ENCODE measurements around the gene ATP5MC3.

Gene ATP5MC3

DNA sequence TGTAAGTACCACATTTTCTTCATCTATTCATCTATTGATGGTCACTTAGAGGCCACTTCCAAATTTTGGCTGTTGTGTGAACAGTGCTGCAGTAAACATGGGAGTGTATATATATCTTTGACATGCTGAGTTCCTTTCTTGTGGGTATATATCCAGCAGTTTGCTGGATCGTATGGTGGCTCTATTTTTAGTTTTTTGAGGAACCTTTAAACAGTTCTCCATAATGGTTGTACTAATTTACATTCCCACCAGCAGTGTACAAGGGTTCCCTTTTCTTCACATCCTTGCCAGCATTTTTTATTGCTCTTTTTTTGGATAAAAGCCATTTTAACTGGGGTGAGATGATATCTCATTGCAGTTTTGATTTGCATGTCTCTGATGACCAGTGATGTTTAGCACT, 7.3 kb upstream of the ATP5MC3 start:
- Histone ChIP-seq H3K4me2 (ENCODE audit: low read length) (no peak overlapping the region), H3K27me3 (ENCODE audit: control insufficient read depth, insufficient read depth, low read length) (no peaks in the 10 kb centered on the region), H3K4me3 (ENCODE audit: low read length) (no peak overlapping the region), H3K36me3 (ENCODE audit: insufficient read depth, low read length) (no peaks in the 10 kb centered on the region), H3K9ac (ENCODE audit: low read depth, low read length) (no peak overlapping the region), H3K9me3 (replicated peaks; ENCODE audit: low read length) (no peaks in the 10 kb centered on the region), H3K4me1 (ENCODE audit: control insufficient read depth, insufficient read depth, low read length) (no peaks in the 10 kb centered on the region)

DNA sequence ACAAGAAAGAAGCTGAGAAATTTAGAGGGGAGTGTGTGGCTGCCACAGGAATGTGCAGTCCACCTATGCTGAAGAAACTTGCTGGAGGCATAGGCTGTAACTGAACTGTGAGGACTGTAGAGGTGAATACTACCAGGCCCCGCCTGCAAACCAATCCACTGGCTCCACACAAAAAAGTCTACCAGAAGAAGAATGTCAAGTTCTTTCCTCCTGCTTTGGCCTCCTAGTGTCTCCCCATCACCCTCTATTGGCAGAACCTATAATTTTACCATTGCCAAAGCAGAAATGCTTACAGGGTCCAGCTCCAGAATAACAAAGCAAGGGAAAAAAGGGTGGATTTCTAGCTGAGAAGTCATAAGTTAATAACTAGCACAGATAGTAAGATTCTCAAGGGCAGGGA, 5.9 kb upstream of the ATP5MC3 start:
- Histone ChIP-seq H3K9me3 (replicated peaks; ENCODE audit: low read length) (no peaks in the 10 kb centered on the region), H3K4me1 (ENCODE audit: control insufficient read depth, insufficient read depth, low read length) (no peaks in the 10 kb centered on the region), H3K36me3 (ENCODE audit: insufficient read depth, low read length) (no peaks in the 10 kb centered on the region), H3K9ac (ENCODE audit: low read depth, low read length) (no peak overlapping the region), H3K4me2 (ENCODE audit: low read length) (no peak overlapping the region), H3K4me3 (ENCODE audit: low read length) (no peak overlapping the region), H3K27me3 (ENCODE audit: control insufficient read depth, insufficient read depth, low read length) (no peaks in the 10 kb centered on the region)

DNA sequence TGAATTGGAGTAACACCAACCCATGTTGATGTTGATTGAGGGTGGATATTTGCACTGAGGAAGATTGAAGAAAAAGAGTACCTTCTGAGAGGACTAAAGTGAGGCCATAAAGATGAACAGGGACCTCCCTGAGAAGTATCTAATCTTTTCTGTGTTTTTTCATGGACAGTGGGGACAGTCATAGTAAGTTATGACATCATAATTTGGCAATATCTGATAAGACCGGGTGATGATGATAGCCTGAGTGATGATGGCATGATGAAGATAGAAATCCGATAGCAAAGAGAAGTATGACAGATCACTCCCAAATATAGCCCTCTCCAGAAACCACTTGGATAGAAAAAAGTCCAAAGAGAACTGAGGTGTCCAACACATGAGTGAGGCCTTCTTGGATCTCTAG, 2.2 kb upstream of the ATP5MC3 start:
- Histone ChIP-seq H3K4me2 (ENCODE audit: low read length) (no peak overlapping the region), H3K36me3 (ENCODE audit: insufficient read depth, low read length) (peaks cover 13% of the 10 kb centered on the region), H3K4me3 (ENCODE audit: low read length) (no peak overlapping the region), H3K9ac (ENCODE audit: low read depth, low read length) (no peak overlapping the region), H3K27me3 (ENCODE audit: control insufficient read depth, insufficient read depth, low read length) (no peaks in the 10 kb centered on the region), H3K9me3 (replicated peaks; ENCODE audit: low read length) (no peaks in the 10 kb centered on the region), H3K4me1 (ENCODE audit: control insufficient read depth, insufficient read depth, low read length) (peaks cover 5% of the 10 kb centered on the region)

DNA sequence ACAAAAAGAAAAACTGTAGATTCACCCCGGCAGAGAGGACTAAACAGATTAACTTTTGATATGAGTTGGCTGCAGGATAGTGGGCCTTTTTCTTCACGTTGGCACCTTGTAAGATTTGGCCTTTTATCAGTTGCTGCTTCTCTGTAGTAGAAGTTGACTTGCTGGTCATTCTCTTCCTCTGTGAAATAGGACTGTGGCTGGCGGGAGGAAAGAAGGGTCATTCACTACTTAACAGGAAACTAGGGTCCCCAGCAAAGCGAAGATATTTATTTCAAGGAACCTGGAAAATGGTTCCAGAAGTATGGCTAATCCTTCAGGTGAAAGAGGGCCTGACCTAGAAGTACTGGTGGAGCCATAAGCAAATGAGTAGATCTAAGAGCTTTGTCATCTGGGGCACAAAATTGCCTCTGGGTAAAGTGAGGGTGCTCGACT, 383 bp upstream of the ATP5MC3 start:
- Histone ChIP-seq H3K27me3 (ENCODE audit: control insufficient read depth, insufficient read depth, low read length) (no peaks in the 10 kb centered on the region), H3K4me3 (ENCODE audit: low read length) (peak overlapping the region; percentile 77), H3K4me2 (ENCODE audit: low read length) (peak overlapping the region; percentile 81), H3K4me1 (ENCODE audit: control insufficient read depth, insufficient read depth, low read length) (peaks cover 5% of the 10 kb centered on the region), H3K9ac (ENCODE audit: low read depth, low read length) (peak overlapping the region; percentile 90), H3K36me3 (ENCODE audit: insufficient read depth, low read length) (peaks cover 31% of the 10 kb centered on the region), H3K9me3 (replicated peaks; ENCODE audit: low read length) (no peaks in the 10 kb centered on the region)

DNA sequence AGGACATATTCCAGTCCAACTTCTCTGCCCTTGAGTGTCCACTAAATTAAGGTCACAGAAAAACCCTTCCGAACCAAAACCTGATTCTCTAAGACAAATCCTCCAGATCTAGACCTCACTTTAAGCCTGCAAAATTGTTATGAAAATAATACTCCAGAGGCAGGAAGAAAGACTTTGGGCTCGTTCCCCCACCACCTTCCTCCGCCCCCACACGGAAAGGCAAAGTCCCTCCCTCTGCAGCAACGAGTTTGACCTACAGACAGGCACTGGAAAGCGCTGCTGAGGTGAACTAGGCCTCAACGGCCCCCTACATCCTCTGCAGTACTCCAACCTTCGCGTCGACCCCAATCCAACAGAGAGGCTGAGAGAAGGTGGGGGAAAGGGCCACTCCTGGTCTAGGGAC, 808 bp downstream of the ATP5MC3 start:
- peaks cover 15% of the 10 kb centered on the region for H3K4me1 ChIP-seq (ENCODE audit: control insufficient read depth, insufficient read depth, low read length)
- H3K4me3 ChIP-seq (ENCODE audit: low read length) = peak overlapping the region; percentile 77
- peak overlapping the region; percentile 81 for H3K4me2 ChIP-seq (ENCODE audit: low read length)
- H3K9ac ChIP-seq (ENCODE audit: low read depth, low read length) = peak overlapping the region; percentile 90
- H3K9me3 ChIP-seq (replicated peaks; ENCODE audit: low read length) = no peaks in the 10 kb centered on the region
- H3K36me3 ChIP-seq (ENCODE audit: insufficient read depth, low read length) = peaks cover 36% of the 10 kb centered on the region
- no peaks in the 10 kb centered on the region for H3K27me3 ChIP-seq (ENCODE audit: control insufficient read depth, insufficient read depth, low read length)

DNA sequence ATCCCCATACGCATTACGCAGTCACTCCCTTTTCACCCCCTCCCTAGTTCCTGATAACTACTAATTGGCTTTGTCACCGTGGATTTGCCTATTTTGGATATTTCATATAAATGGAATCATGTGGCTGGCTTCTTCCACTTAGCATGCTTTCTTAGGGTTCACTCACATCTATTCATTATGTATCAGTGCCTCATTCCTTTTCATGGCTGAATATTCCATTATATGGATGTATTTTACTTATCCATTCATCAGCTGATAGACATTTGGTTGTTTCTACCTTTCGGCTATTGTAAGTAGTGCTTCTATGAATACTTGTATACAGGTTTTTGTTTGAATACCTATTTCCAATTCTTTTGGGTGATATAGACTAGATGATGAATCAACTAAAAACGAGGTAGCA, 4.9 kb downstream of the ATP5MC3 start:
- H3K9me3 ChIP-seq (replicated peaks; ENCODE audit: low read length) = no peaks in the 10 kb centered on the region
- peaks cover 42% of the 10 kb centered on the region for H3K36me3 ChIP-seq (ENCODE audit: insufficient read depth, low read length)
- H3K4me2 ChIP-seq (ENCODE audit: low read length) = no peak overlapping the region
- peaks cover 14% of the 10 kb centered on the region for H3K4me1 ChIP-seq (ENCODE audit: control insufficient read depth, insufficient read depth, low read length)
- H3K9ac ChIP-seq (ENCODE audit: low read depth, low read length) = no peak overlapping the region
- no peak overlapping the region for H3K4me3 ChIP-seq (ENCODE audit: low read length)
- no peaks in the 10 kb centered on the region for H3K27me3 ChIP-seq (ENCODE audit: control insufficient read depth, insufficient read depth, low read length)

DNA sequence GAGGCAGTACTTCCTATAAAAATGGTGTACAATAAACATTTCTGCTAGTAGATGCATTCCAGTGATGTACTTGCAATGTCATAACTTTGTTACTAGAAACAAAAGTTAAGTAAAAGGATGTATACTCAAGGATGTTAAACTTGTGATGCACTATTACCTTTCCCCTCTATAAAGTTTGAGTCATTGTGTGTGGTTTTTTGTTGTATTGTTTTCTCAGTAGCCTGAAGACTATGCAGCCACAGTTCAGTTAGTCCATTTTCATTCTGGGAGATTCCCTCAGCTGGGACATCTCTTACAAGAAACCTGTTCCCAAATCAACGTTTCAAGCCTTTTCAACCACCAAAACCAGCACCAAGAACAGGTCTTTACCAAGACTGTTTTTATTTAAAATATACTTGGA, 5.6 kb downstream of the ATP5MC3 start:
- H3K36me3 ChIP-seq (ENCODE audit: insufficient read depth, low read length) = peaks cover 42% of the 10 kb centered on the region
- H3K4me2 ChIP-seq (ENCODE audit: low read length) = no peak overlapping the region
- no peak overlapping the region for H3K4me3 ChIP-seq (ENCODE audit: low read length)
- no peak overlapping the region for H3K9ac ChIP-seq (ENCODE audit: low read depth, low read length)
- no peaks in the 10 kb centered on the region for H3K9me3 ChIP-seq (replicated peaks; ENCODE audit: low read length)
- H3K4me1 ChIP-seq (ENCODE audit: control insufficient read depth, insufficient read depth, low read length) = peaks cover 14% of the 10 kb centered on the region
- no peaks in the 10 kb centered on the region for H3K27me3 ChIP-seq (ENCODE audit: control insufficient read depth, insufficient read depth, low read length)

DNA sequence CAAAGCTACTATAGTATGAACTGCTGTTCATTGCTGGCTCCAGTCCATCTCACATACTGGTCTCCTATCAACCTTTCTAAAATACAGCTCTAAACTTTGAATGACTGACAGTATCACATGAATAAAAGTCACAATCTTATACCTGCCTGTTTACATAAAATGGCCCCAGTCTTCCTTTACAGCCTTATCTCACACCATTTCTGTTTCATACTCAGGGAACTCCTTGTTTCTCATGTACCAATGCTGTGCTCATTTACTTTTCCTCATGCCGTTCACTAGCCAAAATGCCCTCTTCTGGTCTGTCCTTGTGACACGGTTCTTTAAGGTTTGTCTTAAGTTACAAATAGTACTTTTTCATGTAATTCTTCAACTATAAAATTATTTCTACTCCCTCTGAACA, 6.2 kb downstream of the ATP5MC3 start:
- no peak overlapping the region for H3K9ac ChIP-seq (ENCODE audit: low read depth, low read length)
- H3K4me2 ChIP-seq (ENCODE audit: low read length) = no peak overlapping the region
- peaks cover 14% of the 10 kb centered on the region for H3K4me1 ChIP-seq (ENCODE audit: control insufficient read depth, insufficient read depth, low read length)
- H3K9me3 ChIP-seq (replicated peaks; ENCODE audit: low read length) = no peaks in the 10 kb centered on the region
- no peak overlapping the region for H3K4me3 ChIP-seq (ENCODE audit: low read length)
- no peaks in the 10 kb centered on the region for H3K27me3 ChIP-seq (ENCODE audit: control insufficient read depth, insufficient read depth, low read length)
- peaks cover 42% of the 10 kb centered on the region for H3K36me3 ChIP-seq (ENCODE audit: insufficient read depth, low read length)

DNA sequence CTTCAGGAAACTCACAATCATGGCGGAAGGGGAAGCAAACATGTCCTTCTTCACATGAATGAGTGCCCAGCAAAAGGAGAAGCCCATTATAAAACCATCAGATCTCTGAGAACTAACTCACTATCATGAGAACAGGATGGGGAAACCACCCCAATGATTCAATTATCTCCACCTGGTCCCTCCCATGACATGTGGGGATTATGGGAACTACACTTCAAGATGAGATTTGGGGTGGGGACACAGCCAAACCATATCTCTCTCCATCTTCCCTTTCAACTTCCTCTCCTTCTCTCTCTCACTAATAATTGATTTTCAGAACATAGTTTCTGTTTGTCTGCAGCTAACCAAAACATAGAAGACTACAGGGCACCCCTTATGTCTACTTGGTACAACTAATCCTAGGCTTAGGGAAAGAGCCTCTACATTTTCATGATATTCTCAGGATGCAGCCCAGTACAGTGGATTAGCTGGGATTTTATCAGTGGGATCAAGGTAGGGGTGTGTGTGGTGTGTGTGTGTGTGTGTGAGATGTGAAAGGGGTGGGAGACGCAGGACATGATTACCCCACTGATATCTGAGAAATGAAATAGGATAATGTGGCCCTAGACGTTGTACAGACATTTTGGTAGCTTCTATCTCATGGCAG, 10.7 kb downstream of the ATP5MC3 start:
- Histone ChIP-seq H3K4me3 (ENCODE audit: low read length) (no peak overlapping the region), H3K9ac (ENCODE audit: low read depth, low read length) (no peak overlapping the region), H3K4me2 (ENCODE audit: low read length) (no peak overlapping the region), H3K9me3 (replicated peaks; ENCODE audit: low read length) (no peaks in the 10 kb centered on the region), H3K27me3 (ENCODE audit: control insufficient read depth, insufficient read depth, low read length) (no peaks in the 10 kb centered on the region), H3K36me3 (ENCODE audit: insufficient read depth, low read length) (peaks cover 6% of the 10 kb centered on the region), H3K4me1 (ENCODE audit: control insufficient read depth, insufficient read depth, low read length) (peaks cover 18% of the 10 kb centered on the region)

DNA sequence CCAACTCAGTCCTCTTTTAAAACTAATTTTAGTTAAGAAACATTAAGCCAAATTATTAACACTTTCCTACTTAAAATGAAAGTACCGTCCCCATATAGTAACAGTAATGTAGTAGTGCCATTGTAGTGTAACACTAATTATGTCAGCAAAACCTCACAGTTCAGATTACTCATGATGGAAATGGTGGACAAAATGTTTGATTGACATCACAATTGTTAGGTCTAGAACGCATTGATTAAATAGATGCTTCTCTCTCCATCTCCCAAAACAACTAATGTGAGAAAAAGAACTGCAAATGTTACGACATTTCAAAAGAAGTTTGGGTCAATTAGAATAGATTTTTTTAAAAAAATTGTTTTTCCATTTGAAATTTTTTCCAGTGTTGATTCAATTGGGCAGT, 12.3 kb downstream of the ATP5MC3 start:
- Histone ChIP-seq H3K36me3 (ENCODE audit: insufficient read depth, low read length) (no peaks in the 10 kb centered on the region), H3K9ac (ENCODE audit: low read depth, low read length) (peak overlapping the region; percentile 79), H3K4me3 (ENCODE audit: low read length) (no peak overlapping the region), H3K4me2 (ENCODE audit: low read length) (peak overlapping the region; percentile 85), H3K9me3 (replicated peaks; ENCODE audit: low read length) (no peaks in the 10 kb centered on the region), H3K27me3 (ENCODE audit: control insufficient read depth, insufficient read depth, low read length) (no peaks in the 10 kb centered on the region), H3K4me1 (ENCODE audit: control insufficient read depth, insufficient read depth, low read length) (peaks cover 14% of the 10 kb centered on the region)

DNA sequence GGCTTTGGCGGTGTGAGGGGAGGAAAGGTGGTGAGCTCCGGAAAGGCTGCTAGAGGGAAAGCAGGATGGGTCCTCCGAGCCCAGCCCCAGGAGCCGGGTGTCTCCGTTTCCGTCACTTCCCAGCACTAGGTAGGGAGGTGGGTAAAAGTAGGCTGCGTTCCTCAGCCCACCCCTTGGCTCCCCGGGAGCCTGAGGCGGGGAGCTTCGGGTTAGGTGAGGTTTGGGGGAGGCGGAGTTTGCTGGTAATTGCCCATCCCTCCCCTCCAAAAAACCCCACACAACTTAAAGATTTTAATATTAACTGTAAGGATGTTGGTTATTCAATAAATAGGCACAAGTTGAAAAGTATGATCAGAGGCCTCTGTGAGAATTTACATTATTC, 13.0 kb downstream of the ATP5MC3 start:
- H3K27me3 ChIP-seq (ENCODE audit: control insufficient read depth, insufficient read depth, low read length) = no peaks in the 10 kb centered on the region
- peak overlapping the region; percentile 79 for H3K9ac ChIP-seq (ENCODE audit: low read depth, low read length)
- peak overlapping the region; percentile 82 for H3K4me3 ChIP-seq (ENCODE audit: low read length)
- peaks cover 14% of the 10 kb centered on the region for H3K4me1 ChIP-seq (ENCODE audit: control insufficient read depth, insufficient read depth, low read length)
- peak overlapping the region; percentile 85 for H3K4me2 ChIP-seq (ENCODE audit: low read length)
- no peaks in the 10 kb centered on the region for H3K9me3 ChIP-seq (replicated peaks; ENCODE audit: low read length)
- no peaks in the 10 kb centered on the region for H3K36me3 ChIP-seq (ENCODE audit: insufficient read depth, low read length)

DNA sequence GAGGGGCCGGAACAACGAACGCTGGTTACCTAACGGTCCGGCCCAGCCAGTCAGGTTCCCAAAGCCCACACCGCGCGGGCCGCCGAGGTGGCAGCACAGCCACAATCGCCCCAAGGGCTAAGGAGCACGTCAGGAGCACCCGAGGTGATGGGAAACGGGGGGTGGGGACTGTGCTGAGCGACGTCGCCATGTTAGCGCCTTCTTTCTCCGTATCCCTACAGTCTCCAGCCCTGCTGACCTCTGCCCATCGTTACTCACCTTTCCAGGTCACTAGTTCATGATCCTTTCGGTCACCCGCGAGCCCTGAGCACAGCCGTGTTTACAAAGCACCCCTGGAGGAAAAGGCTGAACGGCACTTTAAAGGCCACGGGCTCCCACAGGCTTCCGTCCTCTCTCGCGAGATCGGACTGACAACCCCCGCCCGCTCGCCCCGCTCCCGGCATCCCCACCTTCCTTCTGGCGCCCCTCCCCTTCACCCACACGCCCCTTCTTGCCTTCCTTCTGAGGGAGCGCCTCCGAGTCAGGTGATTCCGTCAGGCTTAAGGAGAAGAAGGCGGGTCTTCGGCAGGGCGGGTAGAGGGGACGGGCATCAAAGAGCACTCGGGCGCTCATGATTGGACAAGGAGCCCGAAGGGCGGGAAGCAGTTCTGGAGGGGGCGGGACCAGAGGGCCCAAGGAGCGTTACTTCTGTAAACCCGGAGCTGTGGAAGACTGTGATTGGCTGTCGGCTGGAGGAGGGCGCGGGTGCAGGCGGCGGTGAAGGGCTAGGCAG, 13.5 kb downstream of the ATP5MC3 start, which contains the start of gene ATF2:
TSS of gene ATF2 (minus strand) at position 412 of the 772 bp plus-strand sequence. CDS start 31,760 bp downstream, outside the sequence.
- peak within 1 kb of the TSS; percentile 85 for H3K4me2 ChIP-seq (ENCODE audit: low read length)
- H3K36me3 ChIP-seq (ENCODE audit: insufficient read depth, low read length) = no peaks in the 10 kb centered on the region
- H3K4me1 ChIP-seq (ENCODE audit: control insufficient read depth, insufficient read depth, low read length) = peaks cover 14% of the 10 kb centered on the region
- no peaks in the 10 kb centered on the region for H3K9me3 ChIP-seq (replicated peaks; ENCODE audit: low read length)
- H3K4me3 ChIP-seq (ENCODE audit: low read length) = peak within 1 kb of the TSS; percentile 97
- H3K27me3 ChIP-seq (ENCODE audit: control insufficient read depth, insufficient read depth, low read length) = no peaks in the 10 kb centered on the region
- peak within 1 kb of the TSS; percentile 99 for H3K9ac ChIP-seq (ENCODE audit: low read depth, low read length)
